H1 (cell line): ENCODE results near the gene ZNF532. TPM values are rescaled to one million over a fixed set of nuclear protein-coding genes. Genes with fewer than 3 reads are reported as not detected.

Experiments used
- CTCF ChIA-PET: fragments of 300-600 bp; sonication (Branson Sonifier 250); formaldehyde crosslinking; loops from one replicate; lab custom pipeline; 2021; ENCODE audit not compliant: partially characterized antibody; lab: Charles Lee
- POLR2A ChIA-PET: fragments of 300-600 bp; sonication (Branson Sonifier 250); formaldehyde crosslinking; loops from one replicate; lab custom pipeline; 2021; ENCODE audit warnings: inconsistent platforms; ENCODE audit not compliant: partially characterized antibody; lab: Charles Lee
- DNase-seq, 2 experiments: peaks; one replicate each; pipeline versions ENCODE4 v3.0.0 to v3.0.0-alpha.2; 2010 to 2022; ENCODE audit warnings: low spot score in 2 of 2, low read depth in 1 of 2, mixed read lengths in 1 of 2
- FAIRE-seq: peaks from 2 replicates; lab custom pipeline; 2011; peaks lifted over from hg19 to GRCh38; lab: Jason Lieb, UNC
- H2AFZ ChIP-seq: 2 replicates; pipeline ENCODE4 v1.8.1; 2012; ENCODE audit warnings: low read length, inconsistent platforms
- H2AK5ac ChIP-seq: 2 replicates; pipeline ENCODE4 v1.6.1; 2013; ENCODE audit warnings: low read depth, low read length
- H2BK120ac ChIP-seq: replicated peaks from 2 replicates; pipeline ENCODE3; 2013; ENCODE audit warnings: low read depth, low read length, inconsistent platforms
- H2BK12ac ChIP-seq: 2 replicates; pipeline ENCODE4 v1.6.1; 2013; ENCODE audit warnings: low read depth, low read length
- H2BK15ac ChIP-seq: 2 replicates; pipeline ENCODE4 v1.6.1; 2013; ENCODE audit warnings: low read length
- H2BK20ac ChIP-seq: 2 replicates; pipeline ENCODE4 v1.6.1; 2013; ENCODE audit warnings: low read length
- H2BK5ac ChIP-seq: 2 replicates; pipeline ENCODE4 v1.6.1; 2013; ENCODE audit warnings: low read depth, low read length
- H3K14ac ChIP-seq: 2 replicates; pipeline ENCODE4 v1.6.1; 2013; ENCODE audit warnings: inconsistent platforms; ENCODE audit not compliant: insufficient read length
- H3K18ac ChIP-seq: 2 replicates; pipeline ENCODE4 v1.6.1; 2013; ENCODE audit warnings: low read length; ENCODE audit errors: extremely low read depth
- H3K23ac ChIP-seq: 2 replicates; pipeline ENCODE4 v1.6.1; 2013; ENCODE audit warnings: inconsistent platforms; ENCODE audit not compliant: insufficient read length
- H3K23me2 ChIP-seq: 2 replicates; pipeline ENCODE4 v1.6.1; 2013; ENCODE audit warnings: low read depth, low read length
- H3K27ac ChIP-seq: 2 replicates; pipeline ENCODE4 v1.6.1; 2011; ENCODE audit warnings: low read depth, low read length, inconsistent platforms
- H3K27me3 ChIP-seq, 4 experiments: replicated peaks in 1 of 4; 1 replicate in 1 of 4; 2 replicates in 3 of 4; pipeline versions ENCODE4 v1.6.1 to v1.8.1; 2011 to 2013; ENCODE audit warnings: low read length in 3 of 4, mild to moderate bottlenecking in 3 of 4, inconsistent platforms in 2 of 4, mixed read lengths in 2 of 4, moderate library complexity in 1 of 4; ENCODE audit not compliant: control insufficient read depth in 3 of 4, insufficient read depth in 3 of 4; ENCODE audit errors: extremely low read depth in 1 of 4
- H3K36me3 ChIP-seq, 4 experiments: 2 replicates each; pipeline versions ENCODE4 v1.6.1 to v1.8.1; 2011 to 2013; ENCODE audit warnings: mild to moderate bottlenecking in 4 of 4, low read length in 3 of 4, moderate library complexity in 2 of 4, control low read depth in 1 of 4, inconsistent platforms in 1 of 4; ENCODE audit not compliant: insufficient read depth in 4 of 4, control insufficient read depth in 2 of 4
- H3K4ac ChIP-seq: replicated peaks from 2 replicates; pipeline ENCODE3; 2013; ENCODE audit warnings: low read length, low read depth, mixed read lengths, inconsistent platforms; ENCODE audit not compliant: insufficient read length
- H3K4me1 ChIP-seq, 4 experiments: replicated peaks in 1 of 4; 1 replicate in 1 of 4; 2 replicates in 3 of 4; pipeline versions ENCODE4 v1.6.1 to v1.8.1; 2011 to 2013; ENCODE audit warnings: low read length in 3 of 4, inconsistent platforms in 2 of 4, mixed read lengths in 1 of 4; ENCODE audit not compliant: insufficient read depth in 4 of 4, control insufficient read depth in 3 of 4
- H3K4me2 ChIP-seq, 2 experiments: 2 replicates each; pipeline versions ENCODE4 v1.6.1 to v1.8.1; 2011 to 2013; ENCODE audit warnings: low read depth in 2 of 2, low read length in 2 of 2, control low read depth in 1 of 2, inconsistent platforms in 1 of 2, mild to moderate bottlenecking in 1 of 2; ENCODE audit not compliant: insufficient read depth in 1 of 2
- H3K4me3 ChIP-seq, 4 experiments: fragments of 200-600, 300-600 bp in 1 of 4; sonication (generic), shearing (Covaris generic), sonication (Bioruptor Twin) in 1 of 4; 2 replicates each; pipeline versions ENCODE4 v1.5.1 to v1.8.1; 2011 to 2016; ENCODE audit warnings: low read length in 4 of 4, low read depth in 3 of 4, control low read depth in 2 of 4, inconsistent platforms in 2 of 4, mild to moderate bottlenecking in 2 of 4, mixed read lengths in 1 of 4, moderate library complexity in 1 of 4; ENCODE audit not compliant: insufficient read depth in 2 of 4; ENCODE audit errors: extremely low read depth in 1 of 4
- H3K56ac ChIP-seq: replicated peaks from 2 replicates; pipeline ENCODE3; 2013; ENCODE audit warnings: low read depth, mild to moderate bottlenecking, mixed read lengths, low read length, inconsistent platforms; ENCODE audit not compliant: insufficient read length
- H3K79me1 ChIP-seq: 2 replicates; pipeline ENCODE4 v1.6.1; 2013; ENCODE audit warnings: low read depth, low read length, control low read depth
- H3K79me2 ChIP-seq, 2 experiments: 2 replicates each; pipeline versions ENCODE4 v1.6.1 to v1.8.1; 2012 to 2013; ENCODE audit warnings: low read length in 2 of 2, mild to moderate bottlenecking in 2 of 2, inconsistent platforms in 1 of 2; ENCODE audit not compliant: insufficient read depth in 2 of 2, control insufficient read depth in 1 of 2
- H3K9ac ChIP-seq, 4 experiments: replicated peaks in 1 of 4; 1 replicate in 1 of 4; 2 replicates in 3 of 4; pipeline versions ENCODE4 v1.6.1 to v1.8.1; 2011 to 2013; ENCODE audit warnings: low read depth in 3 of 4, low read length in 3 of 4, control low read depth in 2 of 4, mild to moderate bottlenecking in 2 of 4, moderate library complexity in 2 of 4, inconsistent platforms in 1 of 4; ENCODE audit errors: extremely low read depth in 1 of 4
- H3K9me3 ChIP-seq, 2 experiments: 2 replicates each; pipeline versions ENCODE4 v1.6.1 to v1.8.1; 2012 to 2013; ENCODE audit warnings: mild to moderate bottlenecking in 2 of 2, moderate library complexity in 2 of 2, control low read depth in 1 of 2, inconsistent platforms in 1 of 2, low read depth in 1 of 2, low read length in 1 of 2, mixed read lengths in 1 of 2; ENCODE audit not compliant: insufficient read depth in 2 of 2
- H4K20me1 ChIP-seq, 2 experiments: replicated peaks in 1 of 2; 2 replicates each; pipeline versions ENCODE3 to v1.8.1; 2011 to 2013; ENCODE audit warnings: inconsistent platforms in 2 of 2, low read length in 2 of 2, mild to moderate bottlenecking in 1 of 2; ENCODE audit not compliant: insufficient read depth in 2 of 2, control insufficient read depth in 1 of 2
- H4K5ac ChIP-seq: 2 replicates; pipeline ENCODE4 v1.6.1; 2013; ENCODE audit warnings: low read length, low read depth, mixed read lengths, inconsistent platforms; ENCODE audit not compliant: insufficient read length
- H4K8ac ChIP-seq: 2 replicates; pipeline ENCODE4 v1.8.0; 2013; ENCODE audit warnings: mild to moderate bottlenecking, moderate library complexity, low read length, inconsistent platforms; ENCODE audit not compliant: insufficient read depth; ENCODE audit errors: extremely low read depth
- H4K91ac ChIP-seq: replicated peaks from 2 replicates; pipeline ENCODE3; 2013; ENCODE audit warnings: low read length, mixed read lengths, inconsistent platforms; ENCODE audit not compliant: insufficient read length
- WGBS, 2 experiments: shearing (Covaris generic) in 1 of 2; methylation state at CpG; one replicate each; pipeline versions ENCODE4 v1.1.6 to v1.1.7; 2013 to 2015; ENCODE audit warnings: low lambda C conversion rate in 2 of 2, mixed read lengths in 2 of 2, inconsistent platforms in 1 of 2, low coverage in 1 of 2, missing lambda C conversion rate in 1 of 2; ENCODE audit not compliant: insufficient replicate concordance in 2 of 2, insufficient coverage in 1 of 2, insufficient read length in 1 of 2; ENCODE audit errors: extremely low coverage in 1 of 2, missing lambda C conversion rate in 1 of 2; 5-methylcytosine and 5-hydroxymethylcytosine counted together
- polyA plus RNA-seq, 7 experiments: library from polyadenylated mRNA; depleted of rRNA in 3 of 7; stranded (reverse) in 5 of 7; unstranded in 2 of 7; fragments of >200 nt in 5 of 7; fragments of 200-250 nt in 2 of 7; gene quantifications; 1 replicate in 5 of 7; 2 replicates in 1 of 7; 4 replicates in 1 of 7; pipeline versions ENCODE4 v1.2.1 to v1.2.3, GENCODE V29; 2011 to 2013; ENCODE audit warnings: missing spikeins in 2 of 7, mixed read lengths in 2 of 7
- total RNA-seq: library from RNA; stranded (reverse); fragmentation: NEBNext Ultra II Directional; extraction: Animal tissue kit (Norgen Biotek cat#: 25700); gene quantifications from 2 replicates; pipeline ENCODE4 v1.2.1, GENCODE V29; 2021

Gene ZNF532
- total and polyA plus RNA-seq, 2 of the 8 experiments (the other 6 are each of a cell fraction or from before 2014, with no cell fraction given): 143 to 240 TPM

- Histone ChIP-seq H3K27ac (peak overlapping the region; percentile 92; the same call in 1 of the 2 replicates), H3K56ac (no peak overlapping the region), H3K4me3 (peak overlapping the region; percentile 48 to 94 (median 77); a peak in 7 of 8 replicates), H3K14ac (no peak overlapping the region), H3K36me3 (peaks cover 5 to 22% (median 13%) of the 10 kb centered on the region in 4 experiments; a peak in 7 of 8 replicates), H2BK12ac (no peak overlapping the region; the same call in 1 of the 2 replicates), H3K23me2 (peaks cover 8% of the 10 kb centered on the region), H3K4ac (no peak overlapping the region), H2BK120ac (no peak overlapping the region), H2BK5ac (peak overlapping the region; percentile 99; the same call in 1 of the 2 replicates), H3K27me3 (no peaks in the 10 kb centered on the region), H3K79me2 (peaks cover 13 to 45% of the 10 kb centered on the region in 2 experiments; a peak in 3 of 4 replicates), H3K4me1 (peaks cover 27 to 51% (median 37%) of the 10 kb centered on the region in 4 experiments; a peak in 6 of 7 replicates), H4K91ac (no peak overlapping the region), H3K4me2 (peak overlapping the region; percentile 77 to 84), H2BK15ac (no peak overlapping the region), H2AK5ac (no peak overlapping the region), H2AFZ (no peak overlapping the region), H4K8ac (no peak overlapping the region), H3K9me3 (no peaks in the 10 kb centered on the region), H2BK20ac (no peak overlapping the region), H3K9ac (no peak overlapping the region), H3K79me1 (no peaks in the 10 kb centered on the region; the same call in 1 of the 2 replicates), H4K20me1 (no peaks in the 10 kb centered on the region), H4K5ac (peak overlapping the region; percentile 92), H3K18ac (peak overlapping the region; percentile 1; the same call in 1 of the 2 replicates), H3K23ac (no peak overlapping the region)
- peak; percentile 94 for FAIRE-seq
- no peak for DNase-seq
- CTCF ChIA-PET: interaction anchor here (0.5 to 1.8 kb wide), 4 partner anchors 15 to 218 kb away, joined by 3 to 4 read pairs (median 4); no protein-coding TSS in a partner anchor
- WGBS, 2 experiments: 1% methylated on average over 5 of the region's 5 CpGs; no CpG with 5 or more reads in 1 of the 2 experiments
- POLR2A ChIA-PET: interaction anchor here (0.7 to 29.3 kb wide), 12 partner anchors 10 to 360 kb away, joined by 3 to 622 read pairs (median 4); no protein-coding TSS in a partner anchor
Observed at GRCh38 chr18:58861861-58862301, 2.8 kb upstream of the ZNF532 start.
